Prostate gland (tissue), 2 donors: ENCODE results near the gene PNLDC1.

Experiments used
- CTCF ChIP-seq, 4 experiments: fragments of 200-600 bp in 2 of 4; fragments of 450-650 bp in 2 of 4; sonication (generic) in 2 of 4; IDR thresholded peaks; 1 replicate in 3 of 4; 2 replicates in 1 of 4; pipeline ENCODE4 v1.5.1; 2016 to 2019; ENCODE audit warnings: antibody characterized with exemption in 4 of 4, mild to moderate bottlenecking in 2 of 4, moderate library complexity in 2 of 4
- POLR2A ChIP-seq: fragments of 450-650 bp; IDR thresholded peaks from one replicate; pipeline ENCODE4 v1.6.1; 2016; ENCODE audit warnings: antibody characterized with exemption, mild to moderate bottlenecking

- no peak for TF ChIP-seq CTCF (IDR thresholded peaks at IDR 0.05)
- TF ChIP-seq POLR2A: no peak
Observed at GRCh38 chr6:159842035-159842434, 42.0 kb downstream of the PNLDC1 start.
